IgD-negative memory B cell (primary cell): ENCODE results near the gene SPOCD1. TPM values are rescaled to one million over a fixed set of nuclear protein-coding genes. Genes with fewer than 3 reads are reported as not detected.

Source experiments
- H3K27ac Mint-ChIP-seq, 3 donors: one replicate each; pipeline ENCODE4 v1.8.0; 2020 to 2022; ENCODE audit warnings: mild to moderate bottlenecking in 3 of 3, mixed read lengths in 3 of 3, moderate library complexity in 1 of 3
- H3K27me3 Mint-ChIP-seq: one replicate; pipeline ENCODE4 v1.8.0; 2021; ENCODE audit warnings: mixed read lengths
- H3K36me3 Mint-ChIP-seq: one replicate; pipeline ENCODE4 v1.8.0; 2020; ENCODE audit warnings: mild to moderate bottlenecking, mixed read lengths
- H3K4me1 Mint-ChIP-seq, 3 donors: one replicate each; pipeline ENCODE4 v1.8.0; 2020 to 2022; ENCODE audit warnings: mixed read lengths in 3 of 3, mild to moderate bottlenecking in 1 of 3
- H3K4me3 Mint-ChIP-seq, 4 donors: one replicate each; pipeline ENCODE4 v1.8.0; 2020 to 2022; ENCODE audit warnings: mild to moderate bottlenecking in 4 of 4, mixed read lengths in 4 of 4, moderate library complexity in 3 of 4
- H3K9me3 Mint-ChIP-seq, 3 donors: one replicate each; pipeline ENCODE4 v1.8.0; 2020 to 2021; ENCODE audit warnings: mixed read lengths in 3 of 3, mild to moderate bottlenecking in 1 of 3
- polyA plus RNA-seq: library from polyadenylated mRNA; unstranded; fragments of 300-500 nt; fragmentation: Illumina TruSeq; gene quantifications from one replicate; pipeline ENCODE4 v1.2.3, GENCODE V29; 2021

The SPOCD1 gene
- polyA plus RNA-seq, 1 donor from 2014 or later = not detected

DNA sequence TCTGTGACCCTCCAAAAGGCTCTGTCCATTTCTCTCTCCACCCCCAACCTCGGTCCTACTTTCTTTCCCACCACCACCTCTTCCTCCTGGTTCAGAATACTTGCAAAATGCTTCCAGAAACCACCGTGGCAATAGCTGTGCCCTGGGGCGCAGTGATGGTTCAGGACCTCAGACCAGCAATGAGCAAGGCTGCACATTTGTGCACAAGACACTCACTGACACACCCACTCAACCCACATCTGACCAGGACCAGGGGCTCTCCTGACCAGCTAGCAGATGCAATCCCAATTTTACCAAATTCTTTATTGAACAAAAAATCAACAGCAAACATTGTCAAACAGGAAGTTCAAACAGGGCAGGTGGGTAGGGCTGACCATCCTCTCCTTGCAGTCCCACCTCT, 25.7 kb downstream of the SPOCD1 start:
- Mint-ChIP-seq H3K4me1 (peaks cover 13 to 27% (median 15%) of the 10 kb centered on the region in 3 donors), H3K27me3 (peaks cover 7% of the 10 kb centered on the region), H3K4me3 (peak overlapping the region in 2 of 4 donors; percentile 72 to 95), H3K27ac (peak overlapping the region in 1 of 3 donors; percentile 98), H3K9me3 (no peaks in the 10 kb centered on the region), H3K36me3 (peaks cover 2% of the 10 kb centered on the region)

GRCh38 chr1:31789259-31790065, 26.4 kb downstream of the SPOCD1 start:
- H3K9me3 Mint-ChIP-seq = no peaks in the 10 kb centered on the region
- peaks cover 7% of the 10 kb centered on the region for H3K27me3 Mint-ChIP-seq

GRCh38 chr1:31788825-31789256, 27.0 kb downstream of the SPOCD1 start:
- H3K4me3 Mint-ChIP-seq = peak overlapping the region; percentile 92 to 99 (median 96)
- H3K27ac Mint-ChIP-seq = peak overlapping the region; percentile 98
- H3K27me3 Mint-ChIP-seq = peaks cover 7% of the 10 kb centered on the region
- H3K4me1 Mint-ChIP-seq = peaks cover 21 to 37% (median 25%) of the 10 kb centered on the region in 3 donors
- no peaks in the 10 kb centered on the region for H3K9me3 Mint-ChIP-seq
- H3K36me3 Mint-ChIP-seq = peaks cover 2% of the 10 kb centered on the region

More at GRCh38 chr1:31789259-31790065, 26.4 kb downstream of the SPOCD1 start:
- Mint-ChIP-seq H3K4me1 (peaks cover 18 to 34% (median 21%) of the 10 kb centered on the region in 3 donors), H3K27ac (peak overlapping the region; percentile 98), H3K4me3 (peak overlapping the region; percentile 92 to 99 (median 96)), H3K36me3 (peaks cover 2% of the 10 kb centered on the region)

DNA sequence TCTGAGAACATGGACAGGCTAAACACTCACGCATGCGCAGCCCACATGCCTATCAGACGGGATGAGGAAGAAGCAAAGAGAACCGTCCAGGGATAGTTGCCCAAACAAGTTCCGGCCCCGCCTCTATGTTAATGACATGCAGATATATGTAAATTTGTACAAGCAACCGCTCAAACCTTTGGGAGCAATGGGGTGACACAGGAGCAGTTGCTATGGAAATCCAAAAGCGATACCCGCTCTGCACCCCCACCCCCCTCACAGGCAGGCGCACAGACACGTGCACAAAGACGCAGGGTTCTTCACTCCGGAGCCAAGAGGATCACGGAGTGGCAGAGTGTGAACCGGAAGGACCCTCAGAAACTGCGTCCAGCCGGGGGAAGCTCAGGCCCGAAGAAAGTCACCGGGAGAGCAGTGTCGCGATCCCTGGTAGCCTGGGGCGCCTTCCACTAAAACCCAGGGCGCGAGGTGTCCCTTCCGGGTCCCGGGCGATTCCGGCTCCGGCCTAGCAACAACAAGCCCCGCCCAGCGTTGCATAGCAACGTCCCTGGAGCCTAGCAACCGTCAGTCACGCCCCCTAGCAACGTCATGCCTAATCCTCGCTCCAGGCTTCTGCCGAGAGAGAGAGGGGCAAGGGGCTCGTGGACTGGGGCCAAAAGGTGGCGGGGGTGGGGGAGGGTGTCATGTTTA, 27.5 kb downstream of the SPOCD1 start:
- peaks cover 21 to 37% (median 25%) of the 10 kb centered on the region in 3 donors for H3K4me1 Mint-ChIP-seq

DNA sequence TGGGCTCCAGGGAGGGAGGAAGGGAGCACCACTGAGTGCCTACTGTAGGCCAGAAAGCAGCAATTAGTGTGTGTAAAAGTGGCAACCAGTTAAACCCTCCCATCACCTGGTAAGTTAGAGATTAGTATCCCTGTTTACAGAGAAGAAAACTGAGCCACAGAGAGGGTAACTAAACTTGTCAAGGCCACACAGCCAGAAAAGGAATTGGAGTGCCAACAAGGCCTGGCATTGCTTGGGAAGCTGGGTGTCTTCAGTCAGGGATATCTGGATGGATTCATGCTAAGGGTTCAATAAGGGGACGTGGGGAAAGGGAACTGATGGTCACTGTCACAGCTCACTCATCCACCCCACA, 28.1 kb downstream of the SPOCD1 start:
- H3K4me3 Mint-ChIP-seq = peak overlapping the region; percentile 92 to 99 (median 96)

More for the DNA sequence above, 27.5 kb downstream of the SPOCD1 start:
- Mint-ChIP-seq H3K36me3 (peaks cover 2% of the 10 kb centered on the region), H3K9me3 (no peaks in the 10 kb centered on the region), H3K4me3 (peak overlapping the region; percentile 92 to 99 (median 96)), H3K27ac (peak overlapping the region; percentile 98), H3K27me3 (peaks cover 6% of the 10 kb centered on the region)

DNA sequence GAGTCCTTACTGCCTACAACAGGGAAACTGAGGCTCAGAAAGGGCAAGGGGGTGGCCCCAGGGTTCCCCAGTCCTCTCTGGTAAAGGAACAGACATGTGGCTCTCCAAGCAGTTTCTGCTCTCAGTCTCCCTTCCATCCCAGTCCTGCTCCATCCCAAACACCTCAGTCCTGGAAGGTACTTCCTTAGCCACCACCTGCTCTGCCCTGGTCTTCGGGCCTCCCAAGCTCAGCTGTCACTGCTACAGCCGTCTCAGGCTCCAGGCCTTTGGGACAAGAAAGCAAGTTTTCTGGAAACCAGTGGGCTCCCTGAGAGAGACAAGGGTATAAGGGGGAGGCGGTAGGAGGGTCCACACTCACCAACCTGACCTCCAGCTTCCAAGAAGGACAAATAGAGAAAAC, 28.6 kb downstream of the SPOCD1 start:
- Mint-ChIP-seq H3K4me1 (peaks cover 19 to 37% (median 25%) of the 10 kb centered on the region in 3 donors), H3K27me3 (no peaks in the 10 kb centered on the region)

More for the DNA sequence above, 28.1 kb downstream of the SPOCD1 start:
- H3K27ac Mint-ChIP-seq = peak overlapping the region; percentile 98
- H3K27me3 Mint-ChIP-seq = peaks cover 2% of the 10 kb centered on the region
- H3K4me1 Mint-ChIP-seq = peaks cover 19 to 37% (median 25%) of the 10 kb centered on the region in 3 donors
- H3K9me3 Mint-ChIP-seq = no peaks in the 10 kb centered on the region
- H3K36me3 Mint-ChIP-seq = peaks cover 2% of the 10 kb centered on the region

DNA sequence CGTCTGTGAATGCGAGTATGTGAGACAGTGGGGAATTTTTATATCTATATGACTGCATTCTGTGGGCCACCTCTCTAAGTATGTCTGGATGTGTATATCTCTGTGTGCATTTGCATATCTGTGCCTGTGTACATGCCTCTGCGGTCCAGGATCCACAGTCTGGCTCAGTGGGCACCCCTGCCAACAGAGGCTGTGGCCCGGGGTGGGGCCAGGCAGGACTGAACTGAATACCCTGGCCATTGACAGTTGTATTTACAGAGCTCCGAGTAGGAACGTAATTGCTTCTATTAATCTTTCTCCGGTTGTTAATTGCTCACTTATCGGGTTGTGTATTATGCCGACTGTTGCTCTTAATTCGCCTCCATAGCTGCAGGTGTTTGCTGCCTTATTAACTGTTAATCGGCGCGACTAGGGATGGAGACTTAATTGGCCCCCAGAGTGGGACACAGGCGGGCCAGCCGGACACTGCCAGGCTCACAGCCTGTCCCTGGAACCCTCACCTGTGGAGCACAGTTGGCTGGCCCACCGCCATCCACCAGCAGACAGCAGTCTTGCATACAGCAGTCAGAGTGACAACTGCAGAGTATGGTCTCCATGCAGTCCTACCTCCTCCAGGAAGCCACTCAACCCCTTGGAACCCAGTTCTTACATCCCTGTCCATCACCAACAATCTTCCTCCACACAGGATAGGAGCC, 29.3 kb downstream of the SPOCD1 start:
- peak overlapping the region in 2 of 4 donors; percentile 55 to 95 for H3K4me3 Mint-ChIP-seq
- no peaks in the 10 kb centered on the region for H3K9me3 Mint-ChIP-seq
- H3K4me1 Mint-ChIP-seq = peaks cover 19 to 37% (median 25%) of the 10 kb centered on the region in 3 donors
- H3K36me3 Mint-ChIP-seq = peaks cover 2% of the 10 kb centered on the region
- peak overlapping the region in 1 of 3 donors; percentile 98 for H3K27ac Mint-ChIP-seq
- no peaks in the 10 kb centered on the region for H3K27me3 Mint-ChIP-seq

More for the DNA sequence above, 28.6 kb downstream of the SPOCD1 start:
- peaks cover 2% of the 10 kb centered on the region for H3K36me3 Mint-ChIP-seq
- peak overlapping the region in 3 of 4 donors; percentile 52 to 98 (median 95) for H3K4me3 Mint-ChIP-seq
- no peaks in the 10 kb centered on the region for H3K9me3 Mint-ChIP-seq
- peak overlapping the region; percentile 16 to 98 (median 98) for H3K27ac Mint-ChIP-seq

DNA sequence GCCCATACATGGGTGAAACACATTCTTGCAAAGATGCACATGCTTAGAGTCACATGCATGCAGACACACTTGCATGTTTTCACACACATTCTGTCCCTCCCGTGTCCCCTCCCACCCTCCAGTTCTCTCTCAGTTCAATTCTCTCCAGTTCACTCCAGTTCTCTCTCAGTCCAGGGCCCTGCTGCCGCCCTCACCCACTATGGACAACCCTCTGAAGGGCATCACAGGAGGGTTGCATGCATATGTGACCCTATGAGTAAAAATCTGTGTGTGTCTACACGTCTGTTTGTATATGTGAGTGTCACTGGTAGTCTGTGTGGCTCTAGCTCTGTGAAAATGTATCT, 29.9 kb downstream of the SPOCD1 start:
- H3K27ac Mint-ChIP-seq = peak overlapping the region in 1 of 3 donors; percentile 3
- peak overlapping the region in 2 of 4 donors; percentile 0 to 95 for H3K4me3 Mint-ChIP-seq
- peaks cover 2% of the 10 kb centered on the region for H3K36me3 Mint-ChIP-seq
- H3K9me3 Mint-ChIP-seq = no peaks in the 10 kb centered on the region
- peaks cover 19 to 37% (median 25%) of the 10 kb centered on the region in 3 donors for H3K4me1 Mint-ChIP-seq
- H3K27me3 Mint-ChIP-seq = peaks cover 1% of the 10 kb centered on the region

DNA sequence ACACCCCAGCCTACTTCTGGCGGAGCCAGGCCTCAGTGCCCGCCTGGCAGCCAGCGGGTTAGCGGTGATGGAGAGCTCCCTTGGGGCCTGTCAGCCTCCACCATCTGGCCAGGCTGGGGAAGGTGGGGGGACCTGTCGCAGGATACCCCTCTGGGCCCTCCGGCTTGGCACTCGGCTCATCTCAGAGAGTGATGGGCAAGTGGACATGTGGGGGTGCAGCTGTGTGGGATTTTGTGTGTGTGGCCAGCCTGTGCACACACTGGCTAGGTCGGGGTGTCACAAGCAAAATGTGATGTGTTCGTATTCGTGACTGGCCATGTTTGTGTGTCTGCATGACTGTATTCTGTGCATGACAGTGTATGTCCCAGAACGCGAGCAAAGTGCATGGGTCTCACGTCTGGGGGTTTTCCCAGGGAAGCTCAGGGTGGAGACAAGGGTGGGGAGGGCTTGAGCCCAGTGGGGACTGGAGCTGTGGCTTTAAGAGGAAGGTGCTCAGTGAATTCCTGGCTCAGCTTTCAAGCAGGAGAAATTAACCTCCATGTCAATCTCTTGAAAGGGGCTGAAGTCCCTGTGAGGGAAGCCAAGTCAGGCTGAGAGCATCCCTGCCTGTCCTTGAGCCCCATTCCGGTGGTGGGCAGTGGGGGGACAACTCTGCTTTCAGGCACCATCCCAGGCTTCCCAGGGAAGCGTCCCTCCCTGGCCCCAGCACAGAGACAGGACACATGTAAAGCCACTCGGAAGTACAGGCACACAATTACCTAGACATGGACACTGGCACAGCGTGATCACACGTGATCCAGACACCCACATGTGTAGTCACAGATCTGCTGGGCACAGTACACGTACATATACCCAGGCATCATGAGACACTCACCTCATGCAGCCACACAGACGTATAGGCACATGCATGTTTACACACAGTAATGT, 30.5 kb downstream of the SPOCD1 start:
- H3K4me3 Mint-ChIP-seq = peak overlapping the region in 3 of 4 donors; percentile 71 to 85 (median 79)
- H3K9me3 Mint-ChIP-seq = no peaks in the 10 kb centered on the region
- H3K27ac Mint-ChIP-seq = peak overlapping the region; percentile 39 to 88 (median 76)

GRCh38 chr1:31784356-31785019, 31.3 kb downstream of the SPOCD1 start:
- Mint-ChIP-seq H3K36me3 (no peaks in the 10 kb centered on the region), H3K27me3 (peaks cover 3% of the 10 kb centered on the region), H3K27ac (peak overlapping the region; percentile 39 to 88 (median 59)), H3K4me3 (peak overlapping the region in 3 of 4 donors; percentile 14 to 85 (median 71)), H3K4me1 (peaks cover 19 to 35% (median 30%) of the 10 kb centered on the region in 3 donors), H3K9me3 (no peaks in the 10 kb centered on the region)

More for the DNA sequence above, 30.5 kb downstream of the SPOCD1 start:
- peaks cover 1% of the 10 kb centered on the region for H3K27me3 Mint-ChIP-seq
- H3K4me1 Mint-ChIP-seq = peaks cover 19 to 37% (median 27%) of the 10 kb centered on the region in 3 donors
- peaks cover 2% of the 10 kb centered on the region for H3K36me3 Mint-ChIP-seq

DNA sequence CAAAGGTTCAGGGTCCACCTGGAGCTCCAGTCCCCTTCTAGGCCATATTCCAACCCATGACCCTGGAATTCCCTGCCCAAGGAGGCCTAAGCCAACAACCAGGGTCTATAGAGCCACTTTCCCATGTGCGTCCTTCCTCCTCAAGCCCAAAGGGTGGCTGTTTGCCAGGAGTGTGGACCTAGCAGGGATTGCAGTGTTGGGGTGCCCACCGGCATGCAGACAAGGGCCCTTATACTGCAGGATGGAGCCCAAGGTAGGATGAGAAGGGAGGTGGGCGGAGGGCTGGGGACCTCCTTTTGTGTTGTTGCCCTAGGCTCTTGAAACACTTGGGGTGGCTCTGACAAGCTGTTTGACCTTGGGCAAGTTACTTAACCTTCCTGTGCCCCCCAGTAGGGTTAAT, 32.0 kb downstream of the SPOCD1 start:
- H3K9me3 Mint-ChIP-seq = no peaks in the 10 kb centered on the region
- peak overlapping the region in 1 of 3 donors; percentile 39 for H3K27ac Mint-ChIP-seq
- H3K4me1 Mint-ChIP-seq = peaks cover 19 to 34% (median 30%) of the 10 kb centered on the region in 3 donors
- H3K36me3 Mint-ChIP-seq = no peaks in the 10 kb centered on the region
- peaks cover 7% of the 10 kb centered on the region for H3K27me3 Mint-ChIP-seq
- peak overlapping the region in 1 of 4 donors; percentile 70 for H3K4me3 Mint-ChIP-seq

DNA sequence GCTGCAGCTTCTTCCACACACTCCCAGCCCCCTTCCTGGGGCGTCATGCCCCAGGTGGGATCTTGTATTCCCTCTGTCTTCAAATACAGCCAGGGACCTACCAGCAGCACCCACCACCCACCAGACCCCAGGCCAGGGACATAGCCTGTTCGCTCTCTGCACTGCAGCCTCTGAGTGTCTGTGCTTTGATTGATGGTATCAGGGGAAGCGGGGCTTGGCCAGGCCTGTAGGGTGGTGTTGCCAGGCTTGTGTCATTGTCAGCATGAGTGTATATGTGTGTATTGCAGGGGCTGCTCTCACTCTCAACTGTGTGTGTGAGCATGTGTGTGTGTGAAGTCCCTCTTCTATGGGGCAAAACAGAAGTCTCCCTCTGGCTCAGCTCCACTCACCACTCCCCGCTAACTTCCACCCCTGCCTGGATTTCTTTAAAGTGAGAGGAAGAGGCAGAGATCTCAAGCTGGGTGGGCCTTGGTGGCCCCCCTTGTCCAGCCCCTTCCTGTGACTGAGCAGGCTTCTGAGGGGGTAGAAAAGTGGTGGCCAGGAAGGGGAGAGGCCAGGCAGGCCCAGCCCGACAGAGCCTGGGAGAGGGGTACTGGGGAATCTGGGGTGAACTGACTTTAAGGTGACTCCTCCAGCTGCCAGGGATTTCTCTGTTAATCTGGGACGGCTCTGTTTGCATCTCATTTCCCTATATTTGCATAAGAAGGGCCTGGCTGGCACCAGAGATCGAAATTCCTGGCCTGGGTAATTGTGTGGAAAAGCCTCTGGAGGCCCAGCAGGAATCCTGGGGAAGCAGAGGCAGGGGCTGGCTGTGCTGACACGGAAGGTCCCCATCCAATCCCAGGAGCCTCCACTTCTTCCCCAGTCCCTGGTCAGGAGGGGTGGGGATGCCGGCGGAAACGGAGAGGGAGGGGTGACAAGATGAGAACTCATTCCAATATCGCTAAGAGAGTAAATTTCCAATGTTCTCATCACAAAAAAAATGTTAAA, 33.1 kb downstream of the SPOCD1 start:
- H3K4me1 Mint-ChIP-seq = peaks cover 14 to 29% (median 23%) of the 10 kb centered on the region in 3 donors
- H3K4me3 Mint-ChIP-seq = no peak overlapping the region
- H3K9me3 Mint-ChIP-seq = no peaks in the 10 kb centered on the region
- H3K27me3 Mint-ChIP-seq = peaks cover 10% of the 10 kb centered on the region
- no peaks in the 10 kb centered on the region for H3K36me3 Mint-ChIP-seq
- H3K27ac Mint-ChIP-seq = no peak overlapping the region
